GM12878 (cell line): ENCODE data around the gene COMMD1. TPM values are rescaled to one million over a fixed set of nuclear protein-coding genes. Genes with fewer than 3 reads are reported as not detected.
A peak's percentile ranks its signal among the peaks of the same experiment; 100 is the strongest.

Experiments
- ATAC-seq: fragments of 200-7000 bp; cut with Tn5 transposase; 3 replicates; pipeline ENCODE4 v1.9.1; 2020; ENCODE audit warnings: mild to moderate bottlenecking, moderate library complexity
- BruUV-seq: library from RNA; stranded (reverse); fragments of 400-500 nt; replicated peaks from 2 replicates; lab custom pipeline; 2021; lab: Mats Ljungman, UMichigan
- CTCF ChIA-PET: fragments of 300-600 bp; sonication (Branson Sonifier 250); formaldehyde crosslinking; extraction: SDS; loops from one replicate; lab custom pipeline; 2021; ENCODE audit warnings: inconsistent platforms; lab: Yijun Ruan, JAX
- POLR2A ChIA-PET: fragments of 350-600 bp; formaldehyde crosslinking; extraction: SDS; loops from one replicate; lab custom pipeline; 2021; ENCODE audit warnings: inconsistent platforms; lab: Charles Lee
- RAD21 ChIA-PET: fragments of 300-600 bp; sonication (Branson Sonifier 250); formaldehyde crosslinking; loops from one replicate; lab custom pipeline; 2023; ENCODE audit warnings: antibody characterized with exemption; ENCODE audit not compliant: unreplicated experiment; lab: Charles Lee
- SMC1A ChIA-PET: fragments of 300-600 bp; sonication (Branson Sonifier 250); formaldehyde crosslinking; loops from one replicate; lab custom pipeline; 2023; ENCODE audit not compliant: unreplicated experiment, uncharacterized antibody; lab: Charles Lee
- DNase-seq: peaks from one replicate; pipeline ENCODE4 v3.0.0-alpha.2; 2011; ENCODE audit warnings: low read depth, low spot score
- FAIRE-seq: peaks from 3 replicates; lab custom pipeline; 2011; peaks lifted over from hg19 to GRCh38; lab: Jason Lieb, UNC
- H2AFZ ChIP-seq: 2 replicates; pipeline ENCODE4 v1.6.0; 2011; ENCODE audit warnings: low read depth, low read length, control low read depth; ENCODE audit not compliant: control insufficient read depth
- H3K27ac ChIP-seq: 2 replicates; pipeline ENCODE4 v1.5.1; 2011; ENCODE audit warnings: control low read depth; ENCODE audit not compliant: control insufficient read depth, insufficient read depth
- H3K27me3 ChIP-seq, 2 experiments: replicated peaks in 1 of 2; 2 replicates each; pipeline versions ENCODE4 v1.6.0 to v1.6.1; 2011; ENCODE audit warnings: low read length in 1 of 2; ENCODE audit not compliant: control insufficient read depth in 2 of 2, insufficient read depth in 2 of 2
- H3K36me3 ChIP-seq, 2 experiments: 2 replicates each; pipeline ENCODE4 v1.5.1; 2011; ENCODE audit warnings: low read length in 1 of 2; ENCODE audit not compliant: control insufficient read depth in 2 of 2, insufficient read depth in 2 of 2
- H3K4me1 ChIP-seq: 2 replicates; pipeline ENCODE4 v1.6.1; 2011; ENCODE audit warnings: mild to moderate bottlenecking, low read length, moderate library complexity, mixed read lengths; ENCODE audit not compliant: control insufficient read depth, insufficient read depth
- H3K4me2 ChIP-seq: 2 replicates; pipeline ENCODE4 v1.6.0; 2011; ENCODE audit warnings: control low read depth; ENCODE audit not compliant: control insufficient read depth, insufficient read depth
- H3K4me3 ChIP-seq: fragments of 200-600 bp; sonication (generic); 2 replicates; pipeline ENCODE4 v1.5.1; 2016
- H3K79me2 ChIP-seq: 2 replicates; pipeline ENCODE4 v1.6.0; 2011; ENCODE audit warnings: low read length; ENCODE audit not compliant: control insufficient read depth, insufficient read depth
- H3K9ac ChIP-seq: 2 replicates; pipeline ENCODE4 v1.8.0; 2011; ENCODE audit warnings: low read length, control low read depth, mixed read lengths; ENCODE audit not compliant: control insufficient read depth, insufficient read depth
- H3K9me3 ChIP-seq: replicated peaks from 3 replicates; pipeline ENCODE4 v1.5.1; 2011; ENCODE audit warnings: mild to moderate bottlenecking, low read length; ENCODE audit not compliant: control insufficient read depth, insufficient read depth
- H4K20me1 ChIP-seq: 2 replicates; pipeline ENCODE4 v1.6.0; 2011; ENCODE audit not compliant: control insufficient read depth, insufficient read depth
- ASH2L ChIP-seq: fragments of 300-600, 200-600 bp; sonication (generic); IDR thresholded peaks from 2 replicates; pipeline ENCODE4 v1.6.1; 2017; ENCODE audit warnings: low read depth, mild to moderate bottlenecking, borderline replicate concordance
- BHLHE40 ChIP-seq, 2 experiments: fragments of 450-650 bp in 1 of 2; IDR thresholded peaks; 2 replicates each; pipeline ENCODE4 v1.6.1; 2011 to 2017; ENCODE audit warnings: low read depth in 2 of 2, borderline replicate concordance in 1 of 2, improper control_type of control experiment in 1 of 2, low read length in 1 of 2, mild to moderate bottlenecking in 1 of 2
- CBFB ChIP-seq: IDR thresholded peaks from 2 replicates; pipeline ENCODE4 v1.6.1; 2016; ENCODE audit warnings: antibody characterized with exemption, low read depth
- CHD4 ChIP-seq: fragments of 200-600 bp; sonication (generic); IDR thresholded peaks from 2 replicates; pipeline ENCODE4 v1.6.1; 2016; ENCODE audit warnings: mild to moderate bottlenecking
- CREM ChIP-seq: IDR thresholded peaks from 2 replicates; pipeline ENCODE4 v1.6.1; 2014; ENCODE audit warnings: antibody characterized with exemption, low read depth
- FOXK2 ChIP-seq: fragments of 450-650 bp; IDR thresholded peaks from 2 replicates; pipeline ENCODE4 v1.6.1; 2017; ENCODE audit warnings: mild to moderate bottlenecking, moderate library complexity
- MYB ChIP-seq: fragments of 150-350 bp; IDR thresholded peaks from 2 replicates; pipeline ENCODE4 v1.6.1; 2014; ENCODE audit warnings: mild to moderate bottlenecking, low read depth, low read length, borderline replicate concordance
- POU2F2 ChIP-seq: IDR thresholded peaks from 3 replicates; pipeline ENCODE4 v1.6.1; 2011; ENCODE audit warnings: low read depth, mild to moderate bottlenecking, low read length, borderline replicate concordance
- RAD21 ChIP-seq: IDR thresholded peaks from 2 replicates; pipeline ENCODE4 v1.6.1; 2011; ENCODE audit warnings: mild to moderate bottlenecking, low read depth, low read length, moderate library complexity; ENCODE audit not compliant: insufficient read depth
- SMAD1 ChIP-seq: fragments of 450-650 bp; IDR thresholded peaks from 2 replicates; pipeline ENCODE4 v1.6.1; 2018; ENCODE audit warnings: mild to moderate bottlenecking, low read depth; ENCODE audit not compliant: partially characterized antibody
- SMARCA5 ChIP-seq: fragments of 450-650 bp; IDR thresholded peaks from 2 replicates; pipeline ENCODE4 v1.6.1; 2017; ENCODE audit warnings: mild to moderate bottlenecking
- SRF ChIP-seq, 2 experiments: IDR thresholded peaks; 2 replicates each; pipeline ENCODE4 v1.6.1; 2011; ENCODE audit warnings: low read depth in 2 of 2, low read length in 2 of 2, mild to moderate bottlenecking in 1 of 2, moderate library complexity in 1 of 2
- ZNF384 ChIP-seq: IDR thresholded peaks from 2 replicates; pipeline ENCODE4 v1.6.1; 2012; ENCODE audit warnings: low read depth, mild to moderate bottlenecking, low read length, improper control_type of control experiment, borderline replicate concordance
- WGBS: methylation state at CpG from one replicate; pipeline ENCODE4 v1.1.6; 2016; ENCODE audit warnings: low lambda C conversion rate; ENCODE audit not compliant: insufficient replicate concordance, insufficient coverage; ENCODE audit errors: missing lambda C conversion rate; 5-methylcytosine and 5-hydroxymethylcytosine counted together
- in situ Hi-C: fragments of 300-500 bp; cut with MboI; formaldehyde crosslinking; loops from 9 replicates; pipeline ENCODE4 v1.14.3; 2018; ENCODE audit warnings: mixed read lengths
- intact Hi-C: fragments of 100-400 bp; cut with micrococcal nuclease; formaldehyde crosslinking; loops from one replicate; pipeline ENCODE4 v1.14.2; 2022; ENCODE audit not compliant: unreplicated experiment
- polyA plus RNA-seq, 11 experiments: library from polyadenylated mRNA; depleted of rRNA in 4 of 11; unstranded in 6 of 11; stranded (reverse) in 5 of 11; fragments of >200 nt; fragmentation: Nextera tagmentation in 4 of 11; fragmentation: Illumina TruSeq in 1 of 11; extraction: Ambion mirVana in 4 of 11; extraction: Trizol in 1 of 11; gene quantifications; 1 replicate in 1 of 11; 2 replicates in 10 of 11; pipeline versions ENCODE4 v1.2.1 to v1.2.3, GENCODE V29; 2011 to 2016; ENCODE audit warnings: inconsistent platforms in 2 of 11, missing spikeins in 2 of 11, low read depth in 1 of 11
- total RNA-seq, 4 experiments: library from RNA; depleted of rRNA in 3 of 4; stranded (reverse); fragments of >200 nt in 3 of 4; fragmentation: Illumina TruSeq in 1 of 4; extraction: Trizol in 1 of 4; gene quantifications; 2 replicates each; pipeline versions ENCODE4 v1.2.1 to v1.2.3, GENCODE V29; 2013 to 2021
- TF ChIP-seq, protein P1 (sequence below), 3 experiments: IDR thresholded peaks in 2 of 3; conservative IDR thresholded peaks in 1 of 3; 2 replicates each; pipeline ENCODE4 v1.5.1; 2011; ENCODE audit warnings: low read depth in 3 of 3, low read length in 3 of 3, mild to moderate bottlenecking in 3 of 3, control low read depth in 2 of 3, moderate library complexity in 2 of 3, inconsistent platforms in 1 of 3, mixed read lengths in 1 of 3; ENCODE audit not compliant: control insufficient read depth in 2 of 3, insufficient read depth in 1 of 3; ENCODE audit errors: extremely low read depth in 1 of 3
- TF ChIP-seq, protein P2 (sequence below): fragments of 450-650 bp; IDR thresholded peaks from 2 replicates; pipeline ENCODE4 v1.6.1; 2014; ENCODE audit warnings: mild to moderate bottlenecking
- TF ChIP-seq, protein P3 (sequence below): fragments of 450-650 bp; IDR thresholded peaks from 2 replicates; pipeline ENCODE4 v1.6.1; 2016; ENCODE audit warnings: mild to moderate bottlenecking
- TF ChIP-seq, protein P4 (sequence below): fragments of 450-650 bp; formaldehyde crosslinking; IDR thresholded peaks from 2 replicates; pipeline ENCODE4 v1.4.0; 2022; ENCODE audit warnings: mild to moderate bottlenecking, moderate library complexity

The COMMD1 gene
- total and polyA plus RNA-seq, 10 of the 15 experiments (the other 5 are each of a cell fraction or from before 2014, with no cell fraction given): 39.7 to 210 (median 53.7) TPM

DNA sequence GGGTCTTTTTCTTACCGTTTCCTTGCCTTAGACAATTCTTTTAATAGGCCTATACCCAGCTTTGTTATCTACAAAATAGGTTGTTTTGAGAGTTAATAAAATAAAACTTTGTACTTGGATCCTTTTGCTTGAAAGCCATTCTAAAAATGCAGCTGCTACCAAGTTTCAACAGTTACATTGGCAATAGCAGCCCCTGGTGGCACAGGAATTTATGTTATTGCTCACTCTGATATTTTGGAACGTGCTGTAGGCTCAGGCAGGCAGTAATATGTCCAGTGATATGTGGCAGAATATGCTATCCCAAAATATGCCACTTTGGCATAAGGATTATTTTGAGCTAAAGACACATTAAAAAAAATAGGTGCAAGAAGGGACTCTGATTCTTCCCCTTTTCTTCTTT is 6.7 kb upstream of the COMMD1 start:
- no TSS peak for BruUV-seq
- no peak overlapping the region for H2AFZ ChIP-seq
- SMC1A ChIA-PET: interaction anchor here (0.9 to 1.8 kb wide), 2 partner anchors 22 to 228 kb away, joined by 3 to 6 read pairs; no protein-coding TSS in a partner anchor
- no peak for DNase-seq
- CTCF ChIA-PET: interaction anchor here (0.7 to 2.3 kb wide), 6 partner anchors 20 to 1191 kb away, joined by 3 to 7 read pairs (median 4); no protein-coding TSS in a partner anchor
- H3K9me3 ChIP-seq: no peaks in the 10 kb centered on the region
- H3K4me3 ChIP-seq: no peak overlapping the region
- H3K36me3 ChIP-seq: no peaks in the 10 kb centered on the region
- RAD21 ChIA-PET: interaction anchor here (0.6 to 1.2 kb wide), 4 partner anchors 14 to 1115 kb away, joined by 3 read pairs; no protein-coding TSS in a partner anchor
- H3K27ac ChIP-seq: no peak overlapping the region
- no peaks in the 10 kb centered on the region for H3K27me3 ChIP-seq
- H4K20me1 ChIP-seq: no peaks in the 10 kb centered on the region
- H3K9ac ChIP-seq: no peak overlapping the region
- in situ Hi-C loops (no loop called here), intact Hi-C loops (no loop called here)
- H3K4me1 ChIP-seq: no peaks in the 10 kb centered on the region
- 39% methylated on average over 2 of the region's 2 CpGs for WGBS
- H3K4me2 ChIP-seq: no peak overlapping the region
- POLR2A ChIA-PET: interaction anchor here (1.0 kb wide), 1 partner anchor 898 kb away, joined by 3 read pairs; no protein-coding TSS in a partner anchor
- ATAC-seq: peak; percentile 84
- H3K79me2 ChIP-seq: no peaks in the 10 kb centered on the region
- FAIRE-seq: no peak
- TF ChIP-seq SRF (IDR thresholded peaks at IDR 0.05; ENCODE audit: low read depth in 2 of 2, low read length in 2 of 2) (no peak), MYB (no peak), FOXK2 (no peak), SMARCA5 (no peak), CHD4 (no peak), BHLHE40 (IDR thresholded peaks at IDR 0.05; ENCODE audit: borderline replicate concordance in 1 of 2, low read depth in 2 of 2, low read length in 1 of 2) (peak in 1 of 2 experiments; percentile 28; a peak in 1 of 4 replicates), CREM (no peak), CBFB (no peak), ZNF384 (no peak), POU2F2 (no peak), ASH2L (no peak), RAD21 (peak; percentile 71), SMAD1 (no peak)
- TF ChIP-seq, protein P1, sequence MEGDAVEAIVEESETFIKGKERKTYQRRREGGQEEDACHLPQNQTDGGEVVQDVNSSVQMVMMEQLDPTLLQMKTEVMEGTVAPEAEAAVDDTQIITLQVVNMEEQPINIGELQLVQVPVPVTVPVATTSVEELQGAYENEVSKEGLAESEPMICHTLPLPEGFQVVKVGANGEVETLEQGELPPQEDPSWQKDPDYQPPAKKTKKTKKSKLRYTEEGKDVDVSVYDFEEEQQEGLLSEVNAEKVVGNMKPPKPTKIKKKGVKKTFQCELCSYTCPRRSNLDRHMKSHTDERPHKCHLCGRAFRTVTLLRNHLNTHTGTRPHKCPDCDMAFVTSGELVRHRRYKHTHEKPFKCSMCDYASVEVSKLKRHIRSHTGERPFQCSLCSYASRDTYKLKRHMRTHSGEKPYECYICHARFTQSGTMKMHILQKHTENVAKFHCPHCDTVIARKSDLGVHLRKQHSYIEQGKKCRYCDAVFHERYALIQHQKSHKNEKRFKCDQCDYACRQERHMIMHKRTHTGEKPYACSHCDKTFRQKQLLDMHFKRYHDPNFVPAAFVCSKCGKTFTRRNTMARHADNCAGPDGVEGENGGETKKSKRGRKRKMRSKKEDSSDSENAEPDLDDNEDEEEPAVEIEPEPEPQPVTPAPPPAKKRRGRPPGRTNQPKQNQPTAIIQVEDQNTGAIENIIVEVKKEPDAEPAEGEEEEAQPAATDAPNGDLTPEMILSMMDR (IDR thresholded peaks at IDR 0.05 in 2 of 3, conservative IDR thresholded peaks at IDR 0.05 in 1 of 3; ENCODE audit: control insufficient read depth in 2 of 3, extremely low read depth in 1 of 3, insufficient read depth in 1 of 3, low read depth in 3 of 3, low read length in 3 of 3): peak; percentile 66 to 75 (median 67)
- TF ChIP-seq, protein P2, sequence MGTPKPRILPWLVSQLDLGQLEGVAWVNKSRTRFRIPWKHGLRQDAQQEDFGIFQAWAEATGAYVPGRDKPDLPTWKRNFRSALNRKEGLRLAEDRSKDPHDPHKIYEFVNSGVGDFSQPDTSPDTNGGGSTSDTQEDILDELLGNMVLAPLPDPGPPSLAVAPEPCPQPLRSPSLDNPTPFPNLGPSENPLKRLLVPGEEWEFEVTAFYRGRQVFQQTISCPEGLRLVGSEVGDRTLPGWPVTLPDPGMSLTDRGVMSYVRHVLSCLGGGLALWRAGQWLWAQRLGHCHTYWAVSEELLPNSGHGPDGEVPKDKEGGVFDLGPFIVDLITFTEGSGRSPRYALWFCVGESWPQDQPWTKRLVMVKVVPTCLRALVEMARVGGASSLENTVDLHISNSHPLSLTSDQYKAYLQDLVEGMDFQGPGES: no peak
- TF ChIP-seq, protein P3, sequence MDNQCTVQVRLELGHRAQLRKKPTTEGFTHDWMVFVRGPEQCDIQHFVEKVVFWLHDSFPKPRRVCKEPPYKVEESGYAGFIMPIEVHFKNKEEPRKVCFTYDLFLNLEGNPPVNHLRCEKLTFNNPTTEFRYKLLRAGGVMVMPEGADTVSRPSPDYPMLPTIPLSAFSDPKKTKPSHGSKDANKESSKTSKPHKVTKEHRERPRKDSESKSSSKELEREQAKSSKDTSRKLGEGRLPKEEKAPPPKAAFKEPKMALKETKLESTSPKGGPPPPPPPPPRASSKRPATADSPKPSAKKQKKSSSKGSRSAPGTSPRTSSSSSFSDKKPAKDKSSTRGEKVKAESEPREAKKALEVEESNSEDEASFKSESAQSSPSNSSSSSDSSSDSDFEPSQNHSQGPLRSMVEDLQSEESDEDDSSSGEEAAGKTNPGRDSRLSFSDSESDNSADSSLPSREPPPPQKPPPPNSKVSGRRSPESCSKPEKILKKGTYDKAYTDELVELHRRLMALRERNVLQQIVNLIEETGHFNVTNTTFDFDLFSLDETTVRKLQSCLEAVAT: no peak
- TF ChIP-seq, protein P4, sequence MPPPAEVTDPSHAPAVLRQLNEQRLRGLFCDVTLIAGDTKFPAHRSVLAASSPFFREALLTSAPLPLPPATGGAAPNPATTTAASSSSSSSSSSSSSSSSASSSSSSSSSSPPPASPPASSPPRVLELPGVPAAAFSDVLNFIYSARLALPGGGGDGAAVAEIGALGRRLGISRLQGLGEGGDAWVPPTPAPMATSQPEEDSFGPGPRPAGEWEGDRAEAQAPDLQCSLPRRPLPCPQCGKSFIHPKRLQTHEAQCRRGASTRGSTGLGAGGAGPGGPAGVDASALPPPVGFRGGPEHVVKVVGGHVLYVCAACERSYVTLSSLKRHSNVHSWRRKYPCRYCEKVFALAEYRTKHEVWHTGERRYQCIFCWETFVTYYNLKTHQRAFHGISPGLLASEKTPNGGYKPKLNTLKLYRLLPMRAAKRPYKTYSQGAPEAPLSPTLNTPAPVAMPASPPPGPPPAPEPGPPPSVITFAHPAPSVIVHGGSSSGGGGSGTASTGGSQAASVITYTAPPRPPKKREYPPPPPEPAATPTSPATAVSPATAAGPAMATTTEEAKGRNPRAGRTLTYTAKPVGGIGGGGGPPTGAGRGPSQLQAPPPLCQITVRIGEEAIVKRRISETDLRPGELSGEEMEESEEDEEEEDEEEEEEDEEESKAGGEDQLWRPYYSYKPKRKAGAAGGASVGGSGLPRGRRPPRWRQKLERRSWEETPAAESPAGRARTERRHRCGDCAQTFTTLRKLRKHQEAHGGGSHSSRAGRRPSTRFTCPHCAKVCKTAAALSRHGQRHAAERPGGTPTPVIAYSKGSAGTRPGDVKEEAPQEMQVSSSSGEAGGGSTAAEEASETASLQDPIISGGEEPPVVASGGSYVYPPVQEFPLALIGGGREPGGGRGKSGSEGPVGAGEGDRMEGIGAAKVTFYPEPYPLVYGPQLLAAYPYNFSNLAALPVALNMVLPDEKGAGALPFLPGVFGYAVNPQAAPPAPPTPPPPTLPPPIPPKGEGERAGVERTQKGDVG (CRISPR knock-in tag): no peak
